Breast epithelium (tissue), 4 donors: ENCODE measurements around the gene PLXND1. TPM values are rescaled to one million over a fixed set of nuclear protein-coding genes. Genes with fewer than 3 reads are reported as not detected.
A peak's percentile ranks its signal among the peaks of the same experiment; 100 is the strongest.

Experiments
- DNase-seq, 2 donors: peaks; one replicate each; pipeline ENCODE4 v3.0.0-alpha.2; 2019; ENCODE audit warnings: low spot score in 2 of 2
- H3K27ac ChIP-seq, 2 donors: fragments of 200-600 bp; sonication (generic) in 1 of 2; one replicate each; pipeline ENCODE4 v1.5.1; 2016 to 2019; ENCODE audit warnings: mild to moderate bottlenecking in 1 of 2
- H3K27me3 ChIP-seq, 2 donors: fragments of 200-600 bp; sonication (generic) in 1 of 2; one replicate each; pipeline versions ENCODE4 v1.5.1 to v1.6.0; 2017 to 2019; ENCODE audit warnings: control low read depth in 1 of 2, mild to moderate bottlenecking in 1 of 2
- H3K36me3 ChIP-seq: fragments of 200-600 bp; one replicate; pipeline ENCODE4 v1.5.1; 2019
- H3K4me1 ChIP-seq, 2 donors: fragments of 200-600 bp; sonication (generic); one replicate each; pipeline ENCODE4 v1.5.1; 2016 to 2019; ENCODE audit warnings: control low read depth in 1 of 2
- H3K4me3 ChIP-seq, 3 donors: fragments of 200-600 bp; sonication (generic); 1 replicate in 2 of 3; 2 replicates in 1 of 3; pipeline ENCODE4 v1.5.1; 2016 to 2019; ENCODE audit warnings: mild to moderate bottlenecking in 3 of 3, moderate library complexity in 2 of 3
- H3K9me3 ChIP-seq, 2 donors: fragments of 200-600 bp; sonication (generic) in 1 of 2; one replicate each; pipeline ENCODE4 v1.5.1; 2016 to 2019; ENCODE audit warnings: control low read depth in 1 of 2
- CTCF ChIP-seq, 3 donors: fragments of 450-650 bp; IDR thresholded peaks; one replicate each; pipeline ENCODE4 v1.5.1; 2016 to 2017; ENCODE audit warnings: antibody characterized with exemption in 3 of 3, mild to moderate bottlenecking in 3 of 3, moderate library complexity in 3 of 3
- POLR2A ChIP-seq: fragments of 450-650 bp; IDR thresholded peaks from one replicate; pipeline ENCODE4 v1.6.1; 2016; ENCODE audit warnings: antibody characterized with exemption, mild to moderate bottlenecking, moderate library complexity
- POLR2AphosphoS5 ChIP-seq, 3 donors: sonication (generic); formaldehyde crosslinking; IDR thresholded peaks; one replicate each; pipeline ENCODE4 v1.6.1; 2017; ENCODE audit warnings: antibody characterized with exemption in 3 of 3
- intact Hi-C: fragments of 100-400 bp; cut with DNase I; formaldehyde crosslinking; loops from one replicate; pipeline ENCODE4 v1.15.1; 2023; ENCODE audit warnings: low total_unique reads
- total RNA-seq, 3 donors: library from RNA; depleted of rRNA; stranded (reverse); fragments of >200 nt; gene quantifications; one replicate each; pipeline ENCODE4 v1.1.0, GENCODE V29; 2016

PLXND1 gene
- total RNA-seq, 3 donors from 2014 or later = 53.6 to 187 (median 118) TPM

DNA sequence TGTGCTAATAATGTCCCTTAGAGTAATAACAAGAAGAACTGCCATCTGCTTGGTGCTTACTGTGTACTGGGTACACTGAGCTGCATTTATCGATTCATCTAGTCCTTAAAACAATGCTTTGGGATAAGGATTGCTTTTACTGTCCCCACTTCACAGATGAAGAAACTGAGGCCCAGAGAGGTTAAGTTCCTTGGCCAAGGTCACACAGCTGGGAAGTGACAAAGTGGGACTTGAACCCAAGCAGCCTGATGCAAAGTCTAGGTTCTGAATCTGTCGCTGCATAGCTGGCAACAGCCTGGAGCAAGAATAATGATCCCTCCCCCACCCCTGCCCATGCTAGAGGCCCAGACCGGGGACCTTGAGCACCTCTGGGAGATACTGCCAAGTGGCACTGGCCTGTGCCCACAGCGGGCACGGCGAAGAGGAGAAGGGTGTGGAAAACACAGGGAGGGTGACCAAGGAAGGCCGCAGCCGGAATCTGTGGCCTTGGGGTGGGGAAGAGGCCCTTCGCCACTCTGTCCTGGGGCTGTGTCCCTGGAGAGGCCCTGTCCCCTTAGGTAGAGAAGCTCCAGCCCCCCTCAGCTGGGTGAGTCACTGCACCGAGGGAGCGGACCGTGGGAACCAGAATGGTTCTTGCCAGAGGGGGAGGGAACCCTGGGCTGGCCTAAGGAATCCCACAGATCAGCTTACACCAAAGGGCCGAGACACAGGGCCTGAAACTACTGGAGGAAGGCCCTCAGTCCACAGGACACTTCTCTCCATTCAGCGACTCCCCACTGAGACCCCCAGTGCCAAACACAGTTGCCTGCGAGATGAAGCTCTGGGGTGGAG is 3.5 kb downstream of the PLXND1 start:
- Histone ChIP-seq H3K27ac (peak overlapping the region; percentile 55 to 95), H3K4me1 (peaks cover 6 to 12% of the 10 kb centered on the region in 2 donors), H3K9me3 (no peaks in the 10 kb centered on the region), H3K36me3 (no peaks in the 10 kb centered on the region), H3K4me3 (peak overlapping the region; percentile 59 to 78 (median 73)), H3K27me3 (no peaks in the 10 kb centered on the region)
- intact Hi-C loops = no loop called here
- no peak for TF ChIP-seq CTCF (IDR thresholded peaks at IDR 0.05)
- TF ChIP-seq POLR2AphosphoS5 (IDR thresholded peaks at IDR 0.05) = peak in 2 of 3 donors; percentile 41 to 43
- DNase-seq = peak in 1 of 2 donors; percentile 53

GRCh38 chr3:129602309-129602708 is 4.2 kb downstream of the PLXND1 start:
- intact Hi-C loops = no loop called here
- Histone ChIP-seq H3K27ac (peak overlapping the region; percentile 21 to 95), H3K4me1 (peaks cover 6 to 14% of the 10 kb centered on the region in 2 donors), H3K36me3 (no peaks in the 10 kb centered on the region), H3K27me3 (no peaks in the 10 kb centered on the region), H3K9me3 (no peaks in the 10 kb centered on the region), H3K4me3 (peak overlapping the region in 2 of 3 donors; percentile 73 to 78)
- TF ChIP-seq POLR2AphosphoS5 (IDR thresholded peaks at IDR 0.05) = no peak
- no peak for TF ChIP-seq POLR2A
- TF ChIP-seq CTCF (IDR thresholded peaks at IDR 0.05) = no peak
- no peak for DNase-seq

DNA sequence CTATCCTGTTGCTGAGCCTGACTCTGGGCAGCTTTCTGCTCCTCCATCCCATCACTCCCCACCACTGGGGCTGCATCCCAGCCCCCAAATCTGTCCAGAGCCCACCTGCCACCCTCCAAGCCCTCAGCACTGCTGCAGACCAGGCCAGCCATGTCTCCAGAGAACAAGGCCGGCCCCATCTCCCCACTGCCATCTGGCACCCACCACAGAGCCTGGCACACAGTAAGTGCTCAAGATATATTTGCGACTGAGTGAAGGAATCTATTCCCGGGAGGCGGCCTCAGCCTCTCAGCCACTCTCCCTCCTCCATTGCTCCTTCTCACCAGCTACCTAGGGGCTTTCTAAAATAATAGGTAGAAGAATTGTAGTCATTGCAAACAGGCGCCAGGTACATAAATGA is 4.8 kb downstream of the PLXND1 start:
- peaks cover 8 to 15% of the 10 kb centered on the region in 2 donors for H3K4me1 ChIP-seq
- H3K9me3 ChIP-seq = no peaks in the 10 kb centered on the region
- TF ChIP-seq POLR2AphosphoS5 (IDR thresholded peaks at IDR 0.05) = no peak
- H3K4me3 ChIP-seq = peak overlapping the region in 1 of 3 donors; percentile 78
- no peaks in the 10 kb centered on the region for H3K27me3 ChIP-seq
- H3K27ac ChIP-seq = peak overlapping the region; percentile 21 to 95
- intact Hi-C loops = no loop called here
- no peaks in the 10 kb centered on the region for H3K36me3 ChIP-seq
- no peak for DNase-seq

DNA sequence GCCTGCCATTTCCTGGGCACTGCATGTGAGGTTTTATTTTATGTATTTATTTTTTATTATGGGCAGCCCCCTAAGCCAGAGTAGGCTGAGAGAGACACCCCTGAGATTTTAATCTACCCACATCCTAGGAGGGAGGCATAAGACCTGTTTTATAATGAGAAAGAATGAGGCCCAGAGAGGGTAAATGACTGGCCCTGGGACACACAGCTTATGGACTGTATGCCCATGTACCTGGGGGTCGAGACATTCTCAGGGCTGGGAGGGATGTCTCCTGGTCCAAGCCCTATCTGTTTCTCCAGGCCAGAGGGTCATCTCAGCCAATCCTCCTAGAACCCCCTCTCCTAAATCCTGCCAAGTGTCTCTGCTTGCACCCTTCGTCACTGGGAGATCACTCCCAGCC is 6.1 kb downstream of the PLXND1 start:
- Histone ChIP-seq H3K36me3 (no peaks in the 10 kb centered on the region), H3K27ac (peak overlapping the region in 1 of 2 donors; percentile 95), H3K4me3 (no peak overlapping the region), H3K27me3 (no peaks in the 10 kb centered on the region), H3K4me1 (peaks cover 9 to 19% of the 10 kb centered on the region in 2 donors), H3K9me3 (no peaks in the 10 kb centered on the region)
- intact Hi-C loops = no loop called here
- TF ChIP-seq CTCF (IDR thresholded peaks at IDR 0.05) = no peak
- no peak for TF ChIP-seq POLR2A
- no peak for TF ChIP-seq POLR2AphosphoS5 (IDR thresholded peaks at IDR 0.05)
- DNase-seq = no peak

GRCh38 chr3:129599607-129600006 is 6.9 kb downstream of the PLXND1 start:
- Histone ChIP-seq H3K36me3 (no peaks in the 10 kb centered on the region), H3K27me3 (no peaks in the 10 kb centered on the region), H3K4me3 (peak overlapping the region in 1 of 3 donors; percentile 5), H3K27ac (peak overlapping the region; percentile 83 to 95), H3K4me1 (peaks cover 9 to 22% of the 10 kb centered on the region in 2 donors), H3K9me3 (no peaks in the 10 kb centered on the region)
- TF ChIP-seq POLR2A = no peak
- TF ChIP-seq CTCF (IDR thresholded peaks at IDR 0.05) = no peak
- TF ChIP-seq POLR2AphosphoS5 (IDR thresholded peaks at IDR 0.05) = no peak
- intact Hi-C loops = loop anchor here (10.0 kb wide), 1 partner anchor 105 kb away; no protein-coding TSS in a partner anchor
- DNase-seq = no peak
